Measurements from ENCODE around the gene ZDHHC20. TPM values are rescaled to one million over a fixed set of nuclear protein-coding genes. Genes with fewer than 3 reads are reported as not detected.
"Not testable (repeated sequence)": the region's sequence is repeated elsewhere in the genome, so short reads cannot be mapped to it uniquely, and the experiment has no call there.

ZDHHC20 gene
- total RNA-seq, 1 donor from 2014 or later, result 64.7 TPM

GRCh38 chr13:21420706-21421105 is 38.4 kb downstream of the ZDHHC20 start:
- DNase-seq, result no peak
- intact Hi-C loops (cut with micrococcal nuclease), result no loop called here
- H3K27ac Mint-ChIP-seq, result peak overlapping the region; percentile 12
- H3K27me3 Mint-ChIP-seq, result no peaks in the 10 kb centered on the region
- H3K4me3 Mint-ChIP-seq, result no peak overlapping the region
- peaks cover 13% of the 10 kb centered on the region for H3K36me3 Mint-ChIP-seq (ENCODE audit: low read depth)
- H3K9me3 Mint-ChIP-seq, result no peaks in the 10 kb centered on the region
- peaks cover 8% of the 10 kb centered on the region for H3K4me1 Mint-ChIP-seq

- Mint-ChIP-seq H3K27me3 (no peaks in the 10 kb centered on the region), H3K27ac (no peak overlapping the region), H3K4me1 (peaks cover 4% of the 10 kb centered on the region), H3K4me3 (no peak overlapping the region), H3K9me3 (peaks cover 26% of the 10 kb centered on the region), H3K36me3 (ENCODE audit: low read depth) (peaks cover 57% of the 10 kb centered on the region)
- no peak for DNase-seq
- intact Hi-C loops (cut with micrococcal nuclease), result no loop called here
Observed at GRCh38 chr13:21413013-21413412, 46.1 kb downstream of the ZDHHC20 start.

GRCh38 chr13:21410453-21410852 is 48.6 kb downstream of the ZDHHC20 start:
- DNase-seq; H3K27ac Mint-ChIP-seq; H3K4me3 Mint-ChIP-seq; H3K27me3 Mint-ChIP-seq; intact Hi-C loops (cut with micrococcal nuclease); H3K4me1 Mint-ChIP-seq: not testable (repeated sequence)
- peaks cover 75% of the 10 kb centered on the region for H3K36me3 Mint-ChIP-seq (ENCODE audit: low read depth)
- H3K9me3 Mint-ChIP-seq, result peaks cover 26% of the 10 kb centered on the region

- Mint-ChIP-seq H3K4me1 (peaks cover 20% of the 10 kb centered on the region), H3K9me3 (peaks cover 15% of the 10 kb centered on the region), H3K36me3 (ENCODE audit: low read depth) (peaks cover 75% of the 10 kb centered on the region), H3K4me3 (no peak overlapping the region), H3K27ac (no peak overlapping the region), H3K27me3 (no peaks in the 10 kb centered on the region)
- DNase-seq, result no peak
- intact Hi-C loops (cut with micrococcal nuclease), result no loop called here
Observed at GRCh38 chr13:21405309-21405708, 53.8 kb downstream of the ZDHHC20 start.

- H3K27ac Mint-ChIP-seq, result no peak overlapping the region
- intact Hi-C loops (cut with micrococcal nuclease), result no loop called here
- H3K27me3 Mint-ChIP-seq, result no peaks in the 10 kb centered on the region
Observed at GRCh38 chr13:21402586-21403307, 56.4 kb downstream of the ZDHHC20 start.

GRCh38 chr13:21399741-21400140 is 59.4 kb downstream of the ZDHHC20 start:
- H3K4me1 Mint-ChIP-seq, result peaks cover 41% of the 10 kb centered on the region
- H3K9me3 Mint-ChIP-seq, result no peaks in the 10 kb centered on the region
- H3K27ac Mint-ChIP-seq, result peak overlapping the region; percentile 70
- peak overlapping the region; percentile 52 for H3K4me3 Mint-ChIP-seq
- intact Hi-C loops (cut with micrococcal nuclease), result loop anchor here (5.0 kb wide), 2 partner anchors 38 to 58 kb away; partner anchors contain the start of gene ZDHHC20
- peaks cover 41% of the 10 kb centered on the region for H3K36me3 Mint-ChIP-seq (ENCODE audit: low read depth)
- DNase-seq, result no peak
- H3K27me3 Mint-ChIP-seq, result no peaks in the 10 kb centered on the region

More at GRCh38 chr13:21402586-21403307, 56.4 kb downstream of the ZDHHC20 start:
- no peaks in the 10 kb centered on the region for H3K9me3 Mint-ChIP-seq
- H3K4me3 Mint-ChIP-seq, result no peak overlapping the region
- H3K36me3 Mint-ChIP-seq (ENCODE audit: low read depth), result peaks cover 59% of the 10 kb centered on the region
- peaks cover 26% of the 10 kb centered on the region for H3K4me1 Mint-ChIP-seq
- no peak for DNase-seq

- Mint-ChIP-seq H3K27me3 (no peaks in the 10 kb centered on the region), H3K36me3 (ENCODE audit: low read depth) (peaks cover 32% of the 10 kb centered on the region), H3K27ac (peak overlapping the region; percentile 22), H3K9me3 (no peaks in the 10 kb centered on the region), H3K4me3 (peak overlapping the region; percentile 53), H3K4me1 (peaks cover 30% of the 10 kb centered on the region)
- intact Hi-C loops (cut with micrococcal nuclease), result loop anchor here (1.0 to 5.0 kb wide), 3 partner anchors 9 to 61 kb away; partner anchors contain the start of gene ZDHHC20
- DNase-seq, result peak; percentile 75
Observed at GRCh38 chr13:21395953-21396352, 63.1 kb downstream of the ZDHHC20 start.

- H3K9me3 Mint-ChIP-seq, result peaks cover 7% of the 10 kb centered on the region
- H3K36me3 Mint-ChIP-seq (ENCODE audit: low read depth), result peaks cover 56% of the 10 kb centered on the region
- H3K4me1 Mint-ChIP-seq, result peaks cover 4% of the 10 kb centered on the region
- H3K27me3 Mint-ChIP-seq, result no peaks in the 10 kb centered on the region
- no peak overlapping the region for H3K27ac Mint-ChIP-seq
- intact Hi-C loops (cut with micrococcal nuclease), result loop anchor here (5.0 kb wide), 1 partner anchor 88 kb away; no protein-coding TSS in a partner anchor
- H3K4me3 Mint-ChIP-seq, result no peak overlapping the region
- DNase-seq, result no peak
Observed at GRCh38 chr13:21389124-21389523, 70.0 kb downstream of the ZDHHC20 start.

GRCh38 chr13:21385710-21386109 is 73.4 kb downstream of the ZDHHC20 start:
- H3K36me3 Mint-ChIP-seq (ENCODE audit: low read depth), result peaks cover 60% of the 10 kb centered on the region
- intact Hi-C loops (cut with micrococcal nuclease), result loop anchor here (5.0 kb wide), 1 partner anchor 92 kb away; no protein-coding TSS in a partner anchor
- no peak for DNase-seq
- H3K4me1 Mint-ChIP-seq, result no peaks in the 10 kb centered on the region
- peaks cover 7% of the 10 kb centered on the region for H3K9me3 Mint-ChIP-seq
- H3K4me3 Mint-ChIP-seq, result no peak overlapping the region
- no peak overlapping the region for H3K27ac Mint-ChIP-seq
- no peaks in the 10 kb centered on the region for H3K27me3 Mint-ChIP-seq

GRCh38 chr13:21383090-21383489 is 76.0 kb downstream of the ZDHHC20 start:
- no peak overlapping the region for H3K27ac Mint-ChIP-seq
- peaks cover 45% of the 10 kb centered on the region for H3K36me3 Mint-ChIP-seq (ENCODE audit: low read depth)
- no peaks in the 10 kb centered on the region for H3K4me1 Mint-ChIP-seq
- intact Hi-C loops (cut with micrococcal nuclease), result no loop called here
- H3K27me3 Mint-ChIP-seq, result no peaks in the 10 kb centered on the region
- no peak overlapping the region for H3K4me3 Mint-ChIP-seq
- peaks cover 7% of the 10 kb centered on the region for H3K9me3 Mint-ChIP-seq
- DNase-seq, result no peak

- H3K4me1 Mint-ChIP-seq; H3K27me3 Mint-ChIP-seq; H3K9me3 Mint-ChIP-seq; H3K4me3 Mint-ChIP-seq; H3K27ac Mint-ChIP-seq; intact Hi-C loops (cut with micrococcal nuclease): not testable (repeated sequence)
- peaks cover 25% of the 10 kb centered on the region for H3K36me3 Mint-ChIP-seq (ENCODE audit: low read depth)
- peak; percentile 43 for DNase-seq
Observed at GRCh38 chr13:21376998-21377985, 81.8 kb downstream of the ZDHHC20 start.

- Mint-ChIP-seq H3K27me3 (no peaks in the 10 kb centered on the region), H3K4me3 (no peak overlapping the region), H3K9me3 (no peaks in the 10 kb centered on the region), H3K27ac (no peak overlapping the region), H3K4me1 (no peaks in the 10 kb centered on the region), H3K36me3 (ENCODE audit: low read depth) (peaks cover 8% of the 10 kb centered on the region)
- intact Hi-C loops (cut with micrococcal nuclease), result no loop called here
- no peak for DNase-seq
Observed at GRCh38 chr13:21372530-21372929, 86.6 kb downstream of the ZDHHC20 start.

- no peaks in the 10 kb centered on the region for H3K9me3 Mint-ChIP-seq
- H3K36me3 Mint-ChIP-seq (ENCODE audit: low read depth), result peaks cover 8% of the 10 kb centered on the region
- DNase-seq, result no peak
- intact Hi-C loops (cut with micrococcal nuclease), result no loop called here
- no peak overlapping the region for H3K4me3 Mint-ChIP-seq
- no peaks in the 10 kb centered on the region for H3K4me1 Mint-ChIP-seq
- no peak overlapping the region for H3K27ac Mint-ChIP-seq
- H3K27me3 Mint-ChIP-seq, result no peaks in the 10 kb centered on the region
Observed at GRCh38 chr13:21371011-21371410, 88.1 kb downstream of the ZDHHC20 start.

- intact Hi-C loops (cut with micrococcal nuclease), result no loop called here
- no peak overlapping the region for H3K4me3 Mint-ChIP-seq
Observed at GRCh38 chr13:21365574-21365973, 93.5 kb downstream of the ZDHHC20 start.

More at GRCh38 chr13:21365574-21365973, 93.5 kb downstream of the ZDHHC20 start:
- Mint-ChIP-seq H3K4me1 (peaks cover 7% of the 10 kb centered on the region), H3K9me3 (no peaks in the 10 kb centered on the region), H3K36me3 (ENCODE audit: low read depth) (no peaks in the 10 kb centered on the region), H3K27ac (peak overlapping the region; percentile 71), H3K27me3 (no peaks in the 10 kb centered on the region)
- DNase-seq, result peak; percentile 65
